ENCODE results near the gene CHST5.

DNA sequence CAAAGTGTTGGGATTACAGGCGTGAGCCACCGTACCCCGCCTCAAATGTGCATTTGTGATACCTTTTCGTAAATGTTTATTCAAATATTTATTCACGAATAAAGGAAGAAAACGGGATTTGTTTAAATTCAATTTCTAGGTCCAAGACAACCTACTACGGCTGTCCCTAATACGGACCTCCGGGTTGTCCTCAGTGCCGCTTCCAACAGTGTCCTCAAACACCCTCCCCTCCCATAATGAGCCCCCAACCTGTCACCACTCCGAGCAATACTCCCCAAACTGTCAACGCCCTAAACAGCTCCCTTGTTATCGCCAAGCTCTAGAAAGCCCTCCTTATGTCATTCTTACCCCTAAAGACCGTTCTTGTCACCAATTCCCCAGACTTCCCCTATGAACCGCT, 29.7 kb upstream of the CHST5 start:
- TF ChIP-seq, protein P1, sequence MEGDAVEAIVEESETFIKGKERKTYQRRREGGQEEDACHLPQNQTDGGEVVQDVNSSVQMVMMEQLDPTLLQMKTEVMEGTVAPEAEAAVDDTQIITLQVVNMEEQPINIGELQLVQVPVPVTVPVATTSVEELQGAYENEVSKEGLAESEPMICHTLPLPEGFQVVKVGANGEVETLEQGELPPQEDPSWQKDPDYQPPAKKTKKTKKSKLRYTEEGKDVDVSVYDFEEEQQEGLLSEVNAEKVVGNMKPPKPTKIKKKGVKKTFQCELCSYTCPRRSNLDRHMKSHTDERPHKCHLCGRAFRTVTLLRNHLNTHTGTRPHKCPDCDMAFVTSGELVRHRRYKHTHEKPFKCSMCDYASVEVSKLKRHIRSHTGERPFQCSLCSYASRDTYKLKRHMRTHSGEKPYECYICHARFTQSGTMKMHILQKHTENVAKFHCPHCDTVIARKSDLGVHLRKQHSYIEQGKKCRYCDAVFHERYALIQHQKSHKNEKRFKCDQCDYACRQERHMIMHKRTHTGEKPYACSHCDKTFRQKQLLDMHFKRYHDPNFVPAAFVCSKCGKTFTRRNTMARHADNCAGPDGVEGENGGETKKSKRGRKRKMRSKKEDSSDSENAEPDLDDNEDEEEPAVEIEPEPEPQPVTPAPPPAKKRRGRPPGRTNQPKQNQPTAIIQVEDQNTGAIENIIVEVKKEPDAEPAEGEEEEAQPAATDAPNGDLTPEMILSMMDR (conservative IDR thresholded peaks at IDR 0.05; ENCODE audit: low read depth, low read length) = no peak
- TF ChIP-seq EZH2 (IDR thresholded peaks at IDR 0.05; ENCODE audit: borderline replicate concordance, low read depth, low read length, poor library complexity, severe bottlenecking) = no peak
